ENCODE results near the gene RTEL1. TPM values are rescaled to one million over a fixed set of nuclear protein-coding genes. Genes with fewer than 3 reads are reported as not detected.
A peak's percentile ranks its signal among the peaks of the same experiment; 100 is the strongest.

The RTEL1 gene
- total and polyA plus RNA-seq, 9 of the 15 experiments (the other 6 are each of a cell fraction or from before 2014, with no cell fraction given): 0.36 to 61.0 (median 17.9) TPM

DNA sequence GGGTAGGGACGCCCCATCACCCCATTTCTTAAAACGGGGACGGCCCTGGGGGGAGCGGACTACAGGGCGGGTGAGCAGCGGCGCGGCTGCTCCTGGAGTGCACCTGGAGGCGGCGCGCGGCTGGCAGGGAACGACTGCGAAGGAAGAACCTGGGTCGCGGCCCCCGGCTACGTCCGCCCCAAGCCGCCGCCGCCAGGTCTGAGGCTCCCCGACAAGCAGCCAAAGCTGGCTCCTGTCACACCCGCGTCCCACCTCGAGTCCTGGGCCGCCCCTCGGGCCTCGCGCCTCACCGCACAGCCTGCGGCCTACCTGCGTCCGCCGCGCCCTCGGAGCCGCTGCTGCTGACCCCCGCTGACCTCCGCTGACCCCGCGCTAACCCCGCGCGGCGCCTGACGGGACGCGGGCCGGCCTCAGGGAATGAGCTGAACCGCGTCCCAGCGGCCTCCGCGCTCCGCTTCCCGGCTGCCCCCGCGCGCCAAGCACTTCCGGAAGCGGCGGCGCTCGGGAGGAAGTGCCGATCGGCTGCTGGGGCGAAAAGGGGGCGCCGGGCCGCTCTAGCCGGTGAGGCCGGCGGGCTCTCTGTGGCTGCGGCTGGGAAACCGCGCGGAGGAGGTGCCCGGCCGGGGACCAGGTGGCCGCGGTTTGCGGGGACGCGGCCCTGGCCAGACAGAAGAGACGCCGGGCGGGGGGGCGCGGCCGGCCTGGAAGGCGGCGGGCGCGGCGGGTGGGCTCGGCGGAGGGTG lies 49.6 kb downstream of the RTEL1 start, which contains the start of the genes ARFRP1 and ZGPAT (continued):
- TF ChIP-seq, protein P1, sequence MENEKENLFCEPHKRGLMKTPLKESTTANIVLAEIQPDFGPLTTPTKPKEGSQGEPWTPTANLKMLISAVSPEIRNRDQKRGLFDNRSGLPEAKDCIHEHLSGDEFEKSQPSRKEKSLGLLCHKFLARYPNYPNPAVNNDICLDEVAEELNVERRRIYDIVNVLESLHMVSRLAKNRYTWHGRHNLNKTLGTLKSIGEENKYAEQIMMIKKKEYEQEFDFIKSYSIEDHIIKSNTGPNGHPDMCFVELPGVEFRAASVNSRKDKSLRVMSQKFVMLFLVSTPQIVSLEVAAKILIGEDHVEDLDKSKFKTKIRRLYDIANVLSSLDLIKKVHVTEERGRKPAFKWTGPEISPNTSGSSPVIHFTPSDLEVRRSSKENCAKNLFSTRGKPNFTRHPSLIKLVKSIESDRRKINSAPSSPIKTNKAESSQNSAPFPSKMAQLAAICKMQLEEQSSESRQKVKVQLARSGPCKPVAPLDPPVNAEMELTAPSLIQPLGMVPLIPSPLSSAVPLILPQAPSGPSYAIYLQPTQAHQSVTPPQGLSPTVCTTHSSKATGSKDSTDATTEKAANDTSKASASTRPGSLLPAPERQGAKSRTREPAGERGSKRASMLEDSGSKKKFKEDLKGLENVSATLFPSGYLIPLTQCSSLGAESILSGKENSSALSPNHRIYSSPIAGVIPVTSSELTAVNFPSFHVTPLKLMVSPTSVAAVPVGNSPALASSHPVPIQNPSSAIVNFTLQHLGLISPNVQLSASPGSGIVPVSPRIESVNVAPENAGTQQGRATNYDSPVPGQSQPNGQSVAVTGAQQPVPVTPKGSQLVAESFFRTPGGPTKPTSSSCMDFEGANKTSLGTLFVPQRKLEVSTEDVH (IDR thresholded peaks at IDR 0.05; ENCODE audit: low read depth, partially characterized antibody): peak; percentile 69
- TF ChIP-seq, protein P2, sequence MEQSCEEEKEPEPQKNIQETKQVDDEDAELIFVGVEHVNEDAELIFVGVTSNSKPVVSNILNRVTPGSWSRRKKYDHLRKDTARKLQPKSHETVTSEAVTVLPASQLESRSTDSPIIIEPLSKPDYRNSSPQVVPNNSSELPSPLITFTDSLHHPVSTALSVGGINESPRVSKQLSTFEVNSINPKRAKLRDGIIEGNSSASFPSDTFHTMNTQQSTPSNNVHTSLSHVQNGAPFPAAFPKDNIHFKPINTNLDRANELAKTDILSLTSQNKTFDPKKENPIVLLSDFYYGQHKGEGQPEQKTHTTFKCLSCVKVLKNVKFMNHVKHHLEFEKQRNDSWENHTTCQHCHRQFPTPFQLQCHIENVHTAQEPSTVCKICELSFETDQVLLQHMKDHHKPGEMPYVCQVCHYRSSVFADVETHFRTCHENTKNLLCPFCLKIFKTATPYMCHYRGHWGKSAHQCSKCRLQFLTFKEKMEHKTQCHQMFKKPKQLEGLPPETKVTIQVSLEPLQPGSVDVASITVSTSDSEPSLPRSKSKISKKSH (CRISPR knock-in tag; IDR thresholded peaks at IDR 0.05): no peak
- TF ChIP-seq ZBED1 (IDR thresholded peaks at IDR 0.05) (no peak), ZNF780A (CRISPR knock-in tag; IDR thresholded peaks at IDR 0.05) (no peak), ZBTB7A (IDR thresholded peaks at IDR 0.05; ENCODE audit: borderline replicate concordance, control insufficient read depth, low read depth, low read length) (peak; percentile 83), BRD4 (IDR thresholded peaks at IDR 0.05) (peak; percentile 89; the same call in 1 of the 2 replicates), MYBL2 (IDR thresholded peaks at IDR 0.05; ENCODE audit: low read depth) (no peak), MYBL2 (CRISPR knock-in tag; IDR thresholded peaks at IDR 0.05; ENCODE audit: borderline replicate concordance) (no peak), ZNF124 (CRISPR knock-in tag; IDR thresholded peaks at IDR 0.05) (0 out of 2 replicates have a peak, but pooled peaks have one; percentile 23), DPF2 (IDR thresholded peaks at IDR 0.05) (no peak), TSC22D4 (tag; IDR thresholded peaks at IDR 0.05) (no peak), FOSL1 (tag; conservative IDR thresholded peaks at IDR 0.05) (no peak; the same call in 1 of the 2 replicates), RBM22 (IDR thresholded peaks at IDR 0.05; ENCODE audit: low read depth, low read length, poor library complexity, severe bottlenecking) (no peak), POLR2G (IDR thresholded peaks at IDR 0.05; ENCODE audit: low read depth, low read length) (peak; percentile 89), HNRNPH1 (optimal IDR thresholded peaks at IDR 0.05; ENCODE audit: low read depth, low read length) (no peak), CCAR2 (IDR thresholded peaks at IDR 0.05; ENCODE audit: low read depth, low read length) (no peak), PHB2 (IDR thresholded peaks at IDR 0.05; ENCODE audit: low read depth) (no peak), ZNF143 (CRISPR knock-in tag; IDR thresholded peaks at IDR 0.05) (peak; percentile 88), HIVEP1 (CRISPR knock-in tag; IDR thresholded peaks at IDR 0.05) (no peak), MXI1 (IDR thresholded peaks at IDR 0.05; ENCODE audit: low read depth, low read length) (peak; percentile 31; the same call in 1 of the 2 replicates), NEUROD1 (IDR thresholded peaks at IDR 0.05; ENCODE audit: borderline replicate concordance, low read depth, low read length, partially characterized antibody) (peak; percentile 49), ZNF507 (tag; conservative IDR thresholded peaks at IDR 0.05) (no peak), HEY1 (CRISPR knock-in tag; IDR thresholded peaks at IDR 0.05; ENCODE audit: borderline replicate concordance) (no peak)
- TF ChIP-seq, protein P3, sequence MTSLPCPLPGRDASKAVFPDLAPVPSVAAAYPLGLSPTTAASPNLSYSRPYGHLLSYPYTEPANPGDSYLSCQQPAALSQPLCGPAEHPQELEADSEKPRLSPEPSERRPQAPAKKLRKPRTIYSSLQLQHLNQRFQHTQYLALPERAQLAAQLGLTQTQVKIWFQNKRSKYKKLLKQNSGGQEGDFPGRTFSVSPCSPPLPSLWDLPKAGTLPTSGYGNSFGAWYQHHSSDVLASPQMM (CRISPR knock-in tag; IDR thresholded peaks at IDR 0.05): no peak
- TF ChIP-seq, protein P4, sequence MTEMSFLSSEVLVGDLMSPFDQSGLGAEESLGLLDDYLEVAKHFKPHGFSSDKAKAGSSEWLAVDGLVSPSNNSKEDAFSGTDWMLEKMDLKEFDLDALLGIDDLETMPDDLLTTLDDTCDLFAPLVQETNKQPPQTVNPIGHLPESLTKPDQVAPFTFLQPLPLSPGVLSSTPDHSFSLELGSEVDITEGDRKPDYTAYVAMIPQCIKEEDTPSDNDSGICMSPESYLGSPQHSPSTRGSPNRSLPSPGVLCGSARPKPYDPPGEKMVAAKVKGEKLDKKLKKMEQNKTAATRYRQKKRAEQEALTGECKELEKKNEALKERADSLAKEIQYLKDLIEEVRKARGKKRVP (CRISPR knock-in tag; IDR thresholded peaks at IDR 0.05): no peak
